Activated CD4-positive, alpha-beta T cell treated with anti-CD3 and anti-CD28 coated beads, Interleukin-2, amount 10 ng/mL, durations not matched to agents 7 days and 5 days (primary cell): ENCODE measurements around the gene GPS1. TPM values are rescaled to one million over a fixed set of nuclear protein-coding genes. Genes with fewer than 3 reads are reported as not detected.
A peak's percentile ranks its signal among the peaks of the same experiment; 100 is the strongest.

Experiments
- CTCF ChIA-PET: fragments of 350-600 bp; sonication (Branson Sonifier 250); formaldehyde crosslinking; loops from one replicate; lab custom pipeline; 2021; ENCODE audit warnings: antibody characterized with exemption; lab: Charles Lee
- POLR2A ChIA-PET: fragments of 350-600 bp; sonication (Branson Sonifier 250); formaldehyde crosslinking; loops from one replicate; lab custom pipeline; 2021; ENCODE audit warnings: antibody characterized with exemption; lab: Charles Lee
- DNase-seq: peaks from one replicate; pipeline ENCODE4 v3.0.0-alpha.2; 2020
- H3K27ac Mint-ChIP-seq: one replicate; pipeline ENCODE4 v1.8.0; 2021; ENCODE audit warnings: mild to moderate bottlenecking, moderate library complexity, mixed read lengths
- H3K27me3 Mint-ChIP-seq: one replicate; pipeline ENCODE4 v1.8.0; 2021; ENCODE audit warnings: mixed read lengths
- H3K36me3 Mint-ChIP-seq: one replicate; pipeline ENCODE4 v1.8.0; 2021; ENCODE audit warnings: low read depth, mixed read lengths
- H3K4me1 Mint-ChIP-seq: one replicate; pipeline ENCODE4 v1.8.0; 2021; ENCODE audit warnings: mixed read lengths
- H3K4me3 Mint-ChIP-seq: one replicate; pipeline ENCODE4 v1.8.0; 2021; ENCODE audit warnings: mild to moderate bottlenecking, moderate library complexity, mixed read lengths
- H3K9me3 Mint-ChIP-seq: one replicate; pipeline ENCODE4 v1.8.0; 2021; ENCODE audit warnings: mixed read lengths
- total RNA-seq, 2 experiments: library from RNA; stranded (reverse); gene quantifications; one replicate each; pipeline ENCODE4 v1.2.3, GENCODE V29; 2021

Gene GPS1
- total RNA-seq, 2 experiments from 2014 or later, result 78.5 to 92.1 TPM

DNA sequence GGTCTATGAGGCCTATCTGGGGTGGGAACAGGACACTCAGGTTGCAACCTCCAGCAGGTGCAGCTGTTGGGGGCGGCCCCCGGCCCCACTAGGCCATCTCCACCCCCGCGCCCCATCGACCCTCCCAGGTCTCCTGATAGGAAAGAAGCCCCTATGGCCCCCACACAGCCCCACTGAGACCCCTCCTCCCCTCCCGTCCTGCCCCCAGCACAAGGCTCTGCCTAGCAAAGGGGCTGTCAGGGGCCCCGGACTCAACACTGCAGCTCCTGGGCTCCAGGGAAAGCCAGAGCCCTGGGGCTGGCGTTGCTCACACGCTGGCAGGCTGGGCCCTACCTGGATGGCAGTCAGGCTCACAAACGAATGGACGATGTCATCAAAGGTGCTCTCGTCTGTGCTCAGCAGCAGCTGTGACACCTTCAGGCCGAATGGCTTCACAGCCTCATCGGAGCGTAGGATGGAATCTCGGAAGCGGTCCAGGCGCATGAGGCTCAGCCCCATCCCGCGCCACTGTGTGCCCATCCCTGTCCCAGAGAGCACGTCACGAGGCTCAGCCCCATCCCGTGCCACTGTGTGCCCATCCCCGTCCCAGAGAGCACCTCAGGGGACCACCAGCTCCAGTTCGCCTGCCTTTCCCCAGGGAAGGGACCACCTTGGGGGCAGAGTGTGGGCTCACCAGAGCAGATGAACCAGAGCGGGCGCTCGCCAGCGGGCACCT, 39.0 kb downstream of the GPS1 start:
- H3K27ac Mint-ChIP-seq, result no peak overlapping the region
- H3K27me3 Mint-ChIP-seq, result no peaks in the 10 kb centered on the region
- no peaks in the 10 kb centered on the region for H3K4me1 Mint-ChIP-seq
- no peak for DNase-seq
- ChIA-PET POLR2A (no interaction called here), CTCF (interaction anchor here (2.2 kb wide), 1 partner anchor 11 kb away, joined by 5 read pairs; no protein-coding TSS in a partner anchor)
- H3K9me3 Mint-ChIP-seq, result no peaks in the 10 kb centered on the region
- H3K36me3 Mint-ChIP-seq, result peaks cover 6% of the 10 kb centered on the region
- H3K4me3 Mint-ChIP-seq, result no peak overlapping the region

DNA sequence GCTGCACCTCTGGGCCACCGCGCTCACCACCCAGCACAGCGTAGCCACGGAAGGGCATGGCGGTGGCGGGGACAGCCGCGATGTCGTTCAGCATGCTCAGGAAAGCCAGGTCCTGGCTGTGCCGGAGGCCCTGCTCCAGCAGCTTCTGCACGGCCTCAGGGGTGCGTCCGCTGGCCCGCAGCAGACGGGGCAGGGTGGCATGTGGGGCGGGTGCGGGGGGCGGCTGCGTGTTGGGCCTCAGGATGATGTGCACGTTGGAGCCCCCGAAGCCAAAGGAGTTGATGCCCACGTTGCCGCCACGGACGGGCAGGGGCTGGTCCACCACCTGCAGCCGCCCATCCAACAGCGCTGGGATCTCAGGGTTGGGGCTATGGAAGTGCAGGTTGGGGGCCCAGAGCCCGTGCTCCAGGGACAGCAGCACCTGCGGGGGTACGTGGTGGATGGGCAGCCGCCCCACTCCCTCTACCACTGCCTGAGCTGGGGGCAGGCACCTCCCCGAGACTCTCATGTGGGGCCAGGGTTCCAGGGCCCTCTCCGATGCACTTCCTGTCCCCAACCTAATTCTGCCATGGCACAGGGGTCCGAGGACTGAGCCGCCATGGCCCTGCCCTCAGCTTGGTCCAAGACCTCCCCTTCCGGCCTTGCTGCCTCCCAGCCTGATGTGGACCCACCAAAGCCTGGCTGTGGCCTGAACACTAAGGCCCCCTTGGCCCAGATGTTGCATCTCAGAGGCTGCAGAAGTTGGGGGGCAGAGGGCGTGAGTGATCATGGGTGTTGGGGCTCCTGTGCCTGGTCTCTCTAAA, 39.8 kb downstream of the GPS1 start:
- peaks cover 6% of the 10 kb centered on the region for H3K36me3 Mint-ChIP-seq
- no peak overlapping the region for H3K4me3 Mint-ChIP-seq
- H3K9me3 Mint-ChIP-seq, result no peaks in the 10 kb centered on the region
- no peaks in the 10 kb centered on the region for H3K27me3 Mint-ChIP-seq
- no peak for DNase-seq
- ChIA-PET POLR2A (no interaction called here), CTCF (interaction anchor here (0.6 to 1.5 kb wide), 2 partner anchors 61 to 77 kb away, joined by 3 read pairs; no protein-coding TSS in a partner anchor)
- no peak overlapping the region for H3K27ac Mint-ChIP-seq
- peaks cover 3% of the 10 kb centered on the region for H3K4me1 Mint-ChIP-seq

DNA sequence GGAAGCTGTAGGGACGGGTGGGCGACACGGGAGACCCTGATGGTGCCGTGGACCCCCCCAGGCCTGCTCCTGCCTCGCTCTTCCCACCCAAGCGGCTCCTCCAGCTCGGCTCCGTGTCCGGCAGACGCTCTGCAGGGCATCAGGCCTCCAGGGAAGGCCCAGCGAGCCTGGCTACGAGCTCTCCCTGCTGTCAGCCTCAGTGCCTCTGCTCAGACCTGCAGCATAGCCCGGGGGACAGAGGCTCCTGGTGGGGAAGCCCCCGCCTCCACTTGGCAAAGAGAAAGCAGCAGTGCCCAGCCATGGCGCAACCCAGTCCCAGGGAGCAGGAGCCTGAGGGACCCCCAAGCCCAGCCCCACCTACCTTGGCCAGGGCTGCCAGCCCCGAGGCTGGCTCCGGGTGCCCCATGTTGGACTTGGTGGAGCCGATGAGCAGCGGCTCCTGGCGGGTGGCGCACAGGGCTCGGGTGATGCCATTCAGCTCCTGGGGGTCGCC, 40.4 kb downstream of the GPS1 start:
- Mint-ChIP-seq H3K9me3 (no peaks in the 10 kb centered on the region), H3K4me1 (peaks cover 8% of the 10 kb centered on the region), H3K27ac (no peak overlapping the region), H3K36me3 (peaks cover 6% of the 10 kb centered on the region), H3K4me3 (no peak overlapping the region), H3K27me3 (no peaks in the 10 kb centered on the region)
- no peak for DNase-seq
- ChIA-PET CTCF (interaction anchor here (0.6 to 1.5 kb wide), 2 partner anchors 62 to 77 kb away, joined by 3 read pairs; no protein-coding TSS in a partner anchor), POLR2A (no interaction called here)

DNA sequence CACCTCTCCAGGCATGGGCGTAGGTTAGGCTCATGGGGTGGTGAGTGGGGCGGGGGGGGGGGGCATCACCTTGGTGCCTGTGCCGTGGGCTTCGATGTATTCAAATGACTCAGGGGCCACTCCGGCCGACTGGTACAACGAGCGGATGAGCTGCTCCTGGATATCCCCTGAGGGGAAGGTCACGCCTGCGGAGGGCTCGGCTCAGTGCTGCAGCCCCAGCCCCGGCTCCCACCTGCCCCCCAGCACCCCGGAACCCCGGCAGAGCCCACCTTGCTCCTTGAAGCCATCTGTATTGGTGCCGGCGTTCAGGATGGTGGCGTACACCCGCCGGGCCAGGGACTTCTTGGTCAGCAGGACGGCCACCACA, 40.9 kb downstream of the GPS1 start:
- H3K9me3 Mint-ChIP-seq, result no peaks in the 10 kb centered on the region
- POLR2A ChIA-PET, result no interaction called here
- H3K27ac Mint-ChIP-seq, result no peak overlapping the region
- no peaks in the 10 kb centered on the region for H3K27me3 Mint-ChIP-seq
- H3K36me3 Mint-ChIP-seq, result peaks cover 6% of the 10 kb centered on the region
- DNase-seq, result no peak
- peaks cover 8% of the 10 kb centered on the region for H3K4me1 Mint-ChIP-seq
- CTCF ChIA-PET, result interaction anchor here (0.9 to 1.5 kb wide), 2 partner anchors 41 to 62 kb away, joined by 3 read pairs; no protein-coding TSS in a partner anchor
- H3K4me3 Mint-ChIP-seq, result no peak overlapping the region

DNA sequence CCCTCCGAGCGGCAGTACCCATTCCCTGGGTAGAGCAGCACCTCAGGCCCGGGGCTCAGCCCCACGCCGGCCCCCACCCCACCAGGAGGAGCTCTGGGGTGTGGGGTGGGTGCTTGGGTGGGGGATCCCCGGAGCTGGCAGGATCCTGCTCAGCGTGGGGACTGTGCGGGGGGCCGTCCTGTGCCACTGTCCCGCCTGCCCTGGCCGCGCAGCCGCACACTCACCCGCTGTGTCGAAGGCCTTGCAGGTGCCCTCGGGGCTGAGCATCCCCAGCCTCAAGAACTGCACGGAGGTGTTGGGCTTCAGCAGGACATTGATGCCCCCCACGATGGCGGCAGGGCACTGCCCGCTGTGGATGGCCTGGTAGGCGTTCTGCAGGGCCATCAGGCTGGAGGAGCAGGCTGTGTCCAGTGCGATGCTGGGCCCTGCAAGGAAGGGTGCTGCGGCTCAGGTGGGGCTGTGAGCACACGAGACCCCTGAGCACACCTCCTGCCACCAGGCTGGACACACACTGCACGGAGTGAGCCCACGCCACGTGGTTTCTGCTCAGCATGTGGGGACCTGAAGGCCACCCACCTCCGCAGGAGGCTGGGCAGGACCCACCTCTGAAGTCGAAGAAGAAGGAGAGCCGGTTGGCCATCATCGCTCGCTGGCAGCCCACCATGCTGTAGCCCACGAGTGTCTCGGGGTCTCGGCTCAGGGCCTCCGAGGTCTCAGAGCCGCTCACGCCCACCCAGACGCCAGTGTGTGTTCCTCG, 41.5 kb downstream of the GPS1 start:
- no peak overlapping the region for H3K4me3 Mint-ChIP-seq
- H3K4me1 Mint-ChIP-seq, result peaks cover 8% of the 10 kb centered on the region
- H3K27ac Mint-ChIP-seq, result no peak overlapping the region
- ChIA-PET POLR2A (no interaction called here), CTCF (interaction anchor here (0.9 kb wide), 1 partner anchor 42 kb away, joined by 3 read pairs; no protein-coding TSS in a partner anchor)
- peaks cover 6% of the 10 kb centered on the region for H3K36me3 Mint-ChIP-seq
- H3K27me3 Mint-ChIP-seq, result no peaks in the 10 kb centered on the region
- H3K9me3 Mint-ChIP-seq, result no peaks in the 10 kb centered on the region
- no peak for DNase-seq

DNA sequence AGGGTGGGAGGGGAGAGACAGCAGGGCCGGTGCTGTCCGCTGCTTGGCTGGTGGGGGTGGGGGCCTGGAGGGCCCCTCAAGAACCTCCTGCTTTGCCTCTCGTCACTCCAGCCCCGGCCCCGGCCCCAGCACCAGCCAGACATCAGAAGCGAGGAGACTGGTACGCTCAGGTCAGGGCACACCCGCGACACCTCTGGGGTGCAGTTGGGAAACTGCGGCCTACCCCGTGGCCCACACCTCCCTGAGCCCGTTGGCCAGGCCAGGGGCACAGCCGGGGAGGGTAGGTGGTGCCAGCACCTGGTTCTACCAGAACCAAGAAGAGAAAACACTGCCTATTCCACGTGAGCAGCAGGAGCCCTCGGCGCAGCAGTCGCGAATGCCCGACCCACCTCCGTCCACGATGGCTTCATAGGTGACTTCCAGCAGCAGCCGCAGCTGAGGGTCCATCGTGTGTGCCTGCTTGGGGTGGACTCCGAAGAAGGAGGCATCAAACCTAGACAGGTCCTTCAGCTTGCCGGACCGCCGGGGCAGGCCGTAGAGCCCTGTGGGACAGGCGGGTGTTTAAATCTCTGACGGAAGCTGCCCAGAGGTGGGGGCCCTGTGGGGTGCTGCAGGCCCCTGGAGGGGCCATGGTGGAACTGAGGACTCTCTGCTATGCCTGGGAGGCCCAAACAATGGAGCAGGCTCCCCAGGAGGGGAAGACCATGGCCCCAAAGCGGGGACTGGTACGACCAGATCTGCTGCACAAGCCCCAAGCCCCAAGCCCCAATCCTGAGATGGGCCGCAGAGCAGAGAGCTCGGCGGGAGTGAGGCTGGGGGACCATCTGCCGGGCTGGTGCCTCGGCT, 43.5 kb downstream of the GPS1 start:
- CTCF ChIA-PET, result interaction anchor here (1.1 kb wide), 1 partner anchor 58 kb away, joined by 4 read pairs; the partner anchor contains the start of gene DCXR
- Mint-ChIP-seq H3K27me3 (no peaks in the 10 kb centered on the region), H3K4me3 (no peak overlapping the region), H3K27ac (no peak overlapping the region), H3K4me1 (peaks cover 16% of the 10 kb centered on the region), H3K36me3 (peaks cover 6% of the 10 kb centered on the region), H3K9me3 (no peaks in the 10 kb centered on the region)
- POLR2A ChIA-PET, result interaction anchor here (0.6 kb wide), 1 partner anchor 42 kb away, joined by 3 read pairs; no protein-coding TSS in a partner anchor
- no peak for DNase-seq

DNA sequence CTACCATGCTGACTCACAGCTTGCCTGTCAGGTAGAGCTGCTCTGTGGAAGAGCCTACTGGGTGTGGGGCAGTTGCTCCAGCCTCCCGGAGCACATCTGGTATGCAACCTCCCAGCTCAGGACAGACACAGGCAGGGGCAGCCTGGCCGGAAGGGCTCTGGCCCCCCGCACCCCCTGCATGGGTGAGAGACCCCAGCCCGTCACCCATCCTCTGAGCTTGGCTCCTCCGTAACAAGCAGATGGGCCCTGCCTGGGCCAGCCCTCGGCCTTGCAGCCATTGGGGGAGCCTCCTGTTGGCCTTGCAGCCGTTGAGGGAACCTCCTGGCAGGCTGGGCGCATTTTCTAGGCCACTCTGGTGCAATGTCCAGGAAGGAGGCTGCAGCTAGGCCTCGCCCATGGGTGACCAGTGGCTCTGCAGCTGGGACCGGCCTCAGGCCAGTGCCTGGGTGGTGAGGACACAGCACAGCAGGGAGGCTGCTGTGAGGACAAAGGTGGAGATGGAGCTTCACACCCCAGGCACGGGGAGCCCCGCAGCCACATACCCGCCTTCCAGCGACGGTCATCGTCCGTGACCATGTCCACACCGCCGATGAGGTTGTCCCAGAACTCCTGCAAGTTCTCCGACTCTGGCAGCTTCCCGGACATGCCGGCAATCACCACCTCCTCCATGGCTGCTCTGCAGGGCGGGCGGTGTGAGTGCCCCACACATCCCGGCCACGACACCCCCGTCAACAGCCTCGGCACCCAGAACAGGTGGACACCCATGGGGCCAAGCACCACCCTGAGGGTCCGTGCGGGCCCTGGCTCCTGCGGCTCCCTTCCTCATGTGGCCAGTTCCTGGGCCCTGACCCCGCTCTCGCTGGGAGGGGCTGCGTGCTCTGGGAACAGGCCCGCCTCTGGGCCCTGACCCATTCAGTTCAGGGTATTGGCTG, 44.3 kb downstream of the GPS1 start:
- Mint-ChIP-seq H3K27me3 (no peaks in the 10 kb centered on the region), H3K9me3 (no peaks in the 10 kb centered on the region), H3K27ac (no peak overlapping the region), H3K4me3 (peak overlapping the region; percentile 71), H3K4me1 (peaks cover 22% of the 10 kb centered on the region), H3K36me3 (peaks cover 2% of the 10 kb centered on the region)
- CTCF ChIA-PET, result interaction anchor here (1.1 kb wide), 1 partner anchor 58 kb away, joined by 4 read pairs; the partner anchor contains the start of gene DCXR
- POLR2A ChIA-PET, result interaction anchor here (0.6 kb wide), 1 partner anchor 41 kb away, joined by 3 read pairs; no protein-coding TSS in a partner anchor
- no peak for DNase-seq

DNA sequence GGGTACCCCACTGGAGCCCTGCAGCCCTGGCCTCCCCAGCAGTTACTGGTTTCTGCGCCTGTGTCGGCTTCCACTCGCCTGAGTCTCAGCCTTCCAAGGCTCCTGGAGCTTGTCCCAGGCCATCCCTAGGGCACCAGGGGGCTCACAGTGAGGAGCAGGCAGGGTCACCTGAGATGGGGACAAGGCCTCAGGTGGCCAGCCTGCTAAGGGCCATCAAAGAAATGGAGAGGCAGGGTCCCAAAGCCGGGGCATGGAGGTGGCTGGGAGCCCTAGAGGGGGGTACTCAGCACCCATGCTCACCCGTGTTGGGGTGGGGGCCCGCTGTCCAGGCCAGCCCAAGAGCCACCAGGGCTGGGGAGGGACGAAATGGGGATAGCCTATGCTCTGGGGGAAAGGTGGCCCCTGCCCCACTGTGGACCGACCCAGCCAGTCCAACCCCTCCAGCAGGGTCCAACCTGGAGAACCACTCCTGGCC, 45.0 kb downstream of the GPS1 start:
- ChIA-PET CTCF (interaction anchor here (1.7 kb wide), 1 partner anchor 9 kb away, joined by 4 read pairs; no protein-coding TSS in a partner anchor), POLR2A (interaction anchor here (0.7 kb wide), 1 partner anchor 71 kb away, joined by 3 read pairs; no protein-coding TSS in a partner anchor)
- DNase-seq, result no peak
- Mint-ChIP-seq H3K27me3 (no peaks in the 10 kb centered on the region), H3K9me3 (no peaks in the 10 kb centered on the region), H3K36me3 (peaks cover 1% of the 10 kb centered on the region), H3K27ac (peak overlapping the region; percentile 82), H3K4me3 (peak overlapping the region; percentile 71), H3K4me1 (peaks cover 22% of the 10 kb centered on the region)

DNA sequence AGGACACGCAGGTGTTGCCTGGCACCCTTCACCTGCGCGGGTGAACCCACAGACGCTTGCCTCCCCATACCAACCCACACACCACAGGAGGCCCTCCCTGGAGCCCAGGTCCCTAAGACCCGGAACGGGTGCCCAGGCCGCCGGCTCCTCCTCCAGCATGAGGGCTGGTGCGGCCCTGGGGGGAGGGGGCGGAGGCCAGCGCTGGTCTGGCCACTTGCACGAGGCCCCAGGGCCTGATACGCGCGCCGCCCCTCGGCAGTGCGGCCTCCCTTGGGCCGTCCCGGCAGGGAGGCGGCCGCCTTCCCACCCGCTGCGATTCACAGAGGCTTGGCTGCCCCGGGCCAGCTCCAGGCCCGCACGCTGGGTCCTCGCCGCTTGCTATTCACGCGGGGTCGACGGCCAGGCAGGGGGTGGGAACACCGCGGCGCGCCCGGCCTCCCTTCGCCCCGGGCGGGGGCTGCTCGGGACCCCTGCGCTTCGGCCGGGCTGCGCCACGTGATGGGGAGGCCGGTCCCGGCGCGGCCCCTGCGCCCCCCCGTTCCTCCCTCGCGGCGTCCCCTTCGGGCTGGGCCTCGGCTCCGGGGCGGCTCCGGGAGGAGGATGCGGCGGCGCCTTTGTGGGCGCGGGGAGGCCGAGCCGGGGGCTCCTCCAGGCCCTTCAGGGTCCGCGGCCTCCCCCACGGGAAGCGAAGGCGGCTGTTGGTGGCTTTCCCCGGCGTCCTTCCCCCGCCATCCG, 45.7 kb downstream of the GPS1 start:
- peak overlapping the region; percentile 82 for H3K27ac Mint-ChIP-seq
- peaks cover 1% of the 10 kb centered on the region for H3K36me3 Mint-ChIP-seq

DNA sequence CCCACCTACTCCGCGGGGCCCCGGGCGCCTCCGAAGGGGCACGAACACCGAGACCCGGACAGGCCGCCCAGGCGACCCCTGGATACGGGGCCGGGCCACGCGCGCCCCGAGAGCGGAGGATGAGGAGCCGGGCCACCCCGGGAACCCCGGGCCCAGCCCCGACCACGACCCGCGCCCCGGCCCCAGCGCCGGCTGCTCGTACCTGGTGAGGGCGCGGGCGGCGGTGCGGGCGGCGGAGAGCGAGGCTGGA, 46.1 kb downstream of the GPS1 start:
- H3K9me3 Mint-ChIP-seq, result no peaks in the 10 kb centered on the region
- peak overlapping the region; percentile 73 for H3K27ac Mint-ChIP-seq
- CTCF ChIA-PET, result interaction anchor here (1.0 to 1.7 kb wide), 4 partner anchors 10 to 166 kb away, joined by 3 to 5 read pairs (median 4); no protein-coding TSS in a partner anchor
- H3K27me3 Mint-ChIP-seq, result no peaks in the 10 kb centered on the region
- peak overlapping the region; percentile 73 for H3K4me3 Mint-ChIP-seq
- POLR2A ChIA-PET, result no interaction called here
- no peak for DNase-seq
- H3K4me1 Mint-ChIP-seq, result peaks cover 24% of the 10 kb centered on the region
- H3K36me3 Mint-ChIP-seq, result peaks cover 1% of the 10 kb centered on the region

More for the DNA sequence above, 45.7 kb downstream of the GPS1 start:
- CTCF ChIA-PET, result interaction anchor here (1.0 to 1.7 kb wide), 3 partner anchors 10 to 165 kb away, joined by 3 to 5 read pairs (median 4); no protein-coding TSS in a partner anchor
- H3K4me1 Mint-ChIP-seq, result peaks cover 24% of the 10 kb centered on the region
- peak overlapping the region; percentile 73 for H3K4me3 Mint-ChIP-seq
- no peaks in the 10 kb centered on the region for H3K9me3 Mint-ChIP-seq
- H3K27me3 Mint-ChIP-seq, result no peaks in the 10 kb centered on the region
- peak; percentile 31 for DNase-seq
- POLR2A ChIA-PET, result interaction anchor here (0.7 kb wide), 1 partner anchor 72 kb away, joined by 3 read pairs; no protein-coding TSS in a partner anchor
